Thoracic aorta (tissue), 2 donors: ENCODE measurements around the gene IFITM2. TPM values are rescaled to one million over a fixed set of nuclear protein-coding genes. Genes with fewer than 3 reads are reported as not detected.

Experiments used
- ATAC-seq: fragments of 150-250 bp; one replicate; pipeline ENCODE4 v1.8.0; 2017; ENCODE audit warnings: low read depth; ENCODE audit not compliant: insufficient number of reproducible peaks, low FRiP score
- DNase-seq: peaks from one replicate; pipeline ENCODE4 v3.0.0-alpha.2; 2020; ENCODE audit warnings: low spot score
- H3K27ac ChIP-seq, 2 donors: fragments of 200-600 bp; sonication (generic); 1 replicate in 1 of 2; 2 replicates in 1 of 2; pipeline ENCODE4 v1.5.1; 2016; ENCODE audit warnings: mild to moderate bottlenecking in 2 of 2, moderate library complexity in 2 of 2
- H3K27me3 ChIP-seq: fragments of 200-600 bp; sonication (generic); replicated peaks from 2 replicates; pipeline ENCODE4 v1.6.0; 2016; ENCODE audit warnings: mild to moderate bottlenecking; ENCODE audit not compliant: insufficient read depth
- H3K36me3 ChIP-seq: fragments of 200-600 bp; sonication (generic); one replicate; pipeline ENCODE4 v1.5.1; 2016
- H3K4me1 ChIP-seq, 2 donors: fragments of 200-600 bp; sonication (generic); 1 replicate in 1 of 2; 2 replicates in 1 of 2; pipeline versions ENCODE4 v1.5.1 to v1.6.0; 2016; ENCODE audit warnings: low read depth in 2 of 2, mild to moderate bottlenecking in 1 of 2; ENCODE audit not compliant: control insufficient read depth in 1 of 2
- H3K4me3 ChIP-seq: fragments of 200-600 bp; sonication (generic); 2 replicates; pipeline ENCODE4 v1.5.1; 2016; ENCODE audit warnings: mild to moderate bottlenecking
- H3K9me3 ChIP-seq: fragments of 200-600 bp; sonication (generic); 2 replicates; pipeline ENCODE4 v1.5.1; 2016
- CTCF ChIP-seq: fragments of 200-600 bp; sonication (generic); IDR thresholded peaks from one replicate; pipeline ENCODE4 v1.5.1; 2019; ENCODE audit warnings: antibody characterized with exemption
- total RNA-seq, 2 donors: library from RNA; depleted of rRNA; stranded (reverse); fragments of >200 nt; gene quantifications; one replicate each; pipeline versions ENCODE4 v1.1.0 to v1.2.3, GENCODE V29; 2016

Gene IFITM2
- total RNA-seq, 2 donors from 2014 or later, result 275 to 477 TPM

- Histone ChIP-seq H3K27me3 (no peaks in the 10 kb centered on the region), H3K4me3 (no peak overlapping the region), H3K4me1 (peaks cover 6 to 20% of the 10 kb centered on the region in 2 donors), H3K9me3 (no peaks in the 10 kb centered on the region), H3K36me3 (peaks cover 5% of the 10 kb centered on the region), H3K27ac (no peak overlapping the region)
- no peak for DNase-seq
- ATAC-seq, result no peak
- TF ChIP-seq CTCF, result no peak
Observed at GRCh38 chr11:290621-291231, 16.9 kb upstream of the IFITM2 start.

GRCh38 chr11:291281-292210 lies 16.1 kb upstream of the IFITM2 start:
- H3K27me3 ChIP-seq, result no peaks in the 10 kb centered on the region
- DNase-seq, result no peak

GRCh38 chr11:292211-293121 lies 15.2 kb upstream of the IFITM2 start:
- H3K4me3 ChIP-seq, result no peak overlapping the region
- no peaks in the 10 kb centered on the region for H3K9me3 ChIP-seq
- no peak for DNase-seq
- ATAC-seq, result no peak
- no peak overlapping the region for H3K27ac ChIP-seq
- TF ChIP-seq CTCF, result no peak
- H3K36me3 ChIP-seq, result peaks cover 5% of the 10 kb centered on the region
- H3K27me3 ChIP-seq, result no peaks in the 10 kb centered on the region
- H3K4me1 ChIP-seq, result peaks cover 6 to 20% of the 10 kb centered on the region in 2 donors

More at GRCh38 chr11:291281-292210, 16.1 kb upstream of the IFITM2 start:
- no peak for TF ChIP-seq CTCF
- Histone ChIP-seq H3K9me3 (no peaks in the 10 kb centered on the region), H3K27ac (no peak overlapping the region), H3K36me3 (peaks cover 5% of the 10 kb centered on the region), H3K4me3 (no peak overlapping the region), H3K4me1 (peaks cover 6 to 20% of the 10 kb centered on the region in 2 donors)
- ATAC-seq, result no peak

- no peaks in the 10 kb centered on the region for H3K9me3 ChIP-seq
- H3K4me3 ChIP-seq, result no peak overlapping the region
- no peak overlapping the region for H3K27ac ChIP-seq
- no peak for TF ChIP-seq CTCF
- DNase-seq (no peak), ATAC-seq (no peak)
- peaks cover 5% of the 10 kb centered on the region for H3K36me3 ChIP-seq
- no peaks in the 10 kb centered on the region for H3K27me3 ChIP-seq
- peaks cover 6 to 13% of the 10 kb centered on the region in 2 donors for H3K4me1 ChIP-seq
Observed at GRCh38 chr11:293271-293851, 14.3 kb upstream of the IFITM2 start.
